ENCODE data around the gene C2CD2. TPM values are rescaled to one million over a fixed set of nuclear protein-coding genes. Genes with fewer than 3 reads are reported as not detected.

The C2CD2 gene
- total RNA-seq, 4 donors from 2014 or later: 9.5 to 37.5 (median 18.3) TPM

- Histone ChIP-seq H3K4me3 (no peak overlapping the region), H3K27me3 (no peaks in the 10 kb centered on the region), H3K4me1 (no peaks in the 10 kb centered on the region), H3K36me3 (no peaks in the 10 kb centered on the region), H3K9me3 (no peaks in the 10 kb centered on the region), H3K27ac (no peak overlapping the region)
- intact Hi-C loops (cut with DNase I; ENCODE audit: low total_unique reads): no loop called here
- no peak for DNase-seq
- TF ChIP-seq POLR2A (IDR thresholded peaks at IDR 0.05): no peak
- TF ChIP-seq CTCF (IDR thresholded peaks at IDR 0.05): no peak
Measured at GRCh38 chr21:41848958-41849580, 104.7 kb downstream of the C2CD2 start.

DNA sequence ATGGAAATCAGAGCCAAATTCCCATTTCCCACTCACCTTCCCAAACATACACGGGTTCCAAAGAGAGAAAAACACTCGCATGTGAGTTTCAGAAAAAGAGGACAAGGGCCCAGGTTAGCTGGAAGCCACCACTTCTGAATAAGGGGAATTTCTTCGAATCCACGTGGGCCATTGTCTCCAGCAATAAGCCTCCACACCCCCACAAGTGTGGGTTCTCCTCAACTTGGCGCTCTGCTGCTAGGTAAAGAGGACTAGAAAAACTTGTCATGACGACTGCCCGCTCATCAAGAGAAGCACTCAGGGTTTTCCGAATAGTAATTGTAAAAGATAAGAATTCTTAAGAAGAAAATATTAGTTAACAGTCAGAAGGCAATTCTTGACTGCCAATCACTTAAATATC lies 105.3 kb downstream of the C2CD2 start:
- DNase-seq: no peak
- Histone ChIP-seq H3K27me3 (no peaks in the 10 kb centered on the region), H3K4me3 (no peak overlapping the region), H3K9me3 (no peaks in the 10 kb centered on the region), H3K27ac (no peak overlapping the region), H3K36me3 (no peaks in the 10 kb centered on the region), H3K4me1 (no peaks in the 10 kb centered on the region)
- TF ChIP-seq CTCF (IDR thresholded peaks at IDR 0.05) (no peak), POLR2A (IDR thresholded peaks at IDR 0.05) (no peak)
- intact Hi-C loops (cut with DNase I; ENCODE audit: low total_unique reads): no loop called here

- Histone ChIP-seq H3K27me3 (no peaks in the 10 kb centered on the region), H3K9me3 (no peaks in the 10 kb centered on the region), H3K27ac (no peak overlapping the region), H3K36me3 (no peaks in the 10 kb centered on the region), H3K4me3 (no peak overlapping the region), H3K4me1 (no peaks in the 10 kb centered on the region)
- DNase-seq: no peak
- intact Hi-C loops (cut with DNase I; ENCODE audit: low total_unique reads): no loop called here
- TF ChIP-seq CTCF (IDR thresholded peaks at IDR 0.05) (no peak), POLR2A (IDR thresholded peaks at IDR 0.05) (no peak)
Measured at GRCh38 chr21:41847066-41847804, 106.6 kb downstream of the C2CD2 start.

DNA sequence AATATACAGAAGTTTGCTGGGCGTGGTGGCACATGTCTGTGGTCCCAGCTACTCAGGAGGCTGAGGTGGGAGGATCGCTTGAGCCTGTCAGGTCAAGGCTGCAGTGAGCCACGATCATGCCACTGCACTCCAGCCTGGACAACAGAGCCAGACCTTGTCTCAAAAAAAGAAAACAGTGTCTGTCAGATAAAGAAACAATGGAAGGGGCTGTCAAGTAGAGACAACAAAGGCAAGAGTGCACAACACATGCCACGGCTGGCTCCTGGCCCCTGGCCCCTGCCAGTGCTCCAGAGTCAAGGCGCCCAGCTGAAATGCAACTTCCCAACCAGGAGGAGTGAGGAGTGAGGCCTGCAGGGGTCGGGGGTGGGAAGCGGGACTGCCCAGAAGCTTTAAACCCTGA lies 107.3 kb downstream of the C2CD2 start:
- H3K9me3 ChIP-seq: no peaks in the 10 kb centered on the region
- no peak overlapping the region for H3K27ac ChIP-seq
- H3K36me3 ChIP-seq: no peaks in the 10 kb centered on the region
- no peak for DNase-seq
- H3K4me1 ChIP-seq: no peaks in the 10 kb centered on the region
- H3K4me3 ChIP-seq: no peak overlapping the region
- no peak for TF ChIP-seq CTCF (IDR thresholded peaks at IDR 0.05)
- TF ChIP-seq POLR2A (IDR thresholded peaks at IDR 0.05): no peak
- no peaks in the 10 kb centered on the region for H3K27me3 ChIP-seq
- intact Hi-C loops (cut with DNase I; ENCODE audit: low total_unique reads): no loop called here

- no peaks in the 10 kb centered on the region for H3K9me3 ChIP-seq
- H3K27me3 ChIP-seq: no peaks in the 10 kb centered on the region
- H3K4me3 ChIP-seq: no peak overlapping the region
- no peak for TF ChIP-seq POLR2A (IDR thresholded peaks at IDR 0.05)
- no peak for TF ChIP-seq CTCF (IDR thresholded peaks at IDR 0.05)
- intact Hi-C loops (cut with DNase I; ENCODE audit: low total_unique reads): no loop called here
- H3K36me3 ChIP-seq: no peaks in the 10 kb centered on the region
- DNase-seq: no peak
- no peaks in the 10 kb centered on the region for H3K4me1 ChIP-seq
- no peak overlapping the region for H3K27ac ChIP-seq
Measured at GRCh38 chr21:41846033-41846317, 107.8 kb downstream of the C2CD2 start.

All from uterus (tissue), 4 donors.